SW480 (cell line): ENCODE results near the gene IGFN1.
A peak's percentile ranks its signal among the peaks of the same experiment; 100 is the strongest.

Experiments used
- DNase-seq: peaks from one replicate; pipeline ENCODE4 v3.0.0-alpha.2; 2016; ENCODE audit warnings: low spot score

The IGFN1 gene

DNA sequence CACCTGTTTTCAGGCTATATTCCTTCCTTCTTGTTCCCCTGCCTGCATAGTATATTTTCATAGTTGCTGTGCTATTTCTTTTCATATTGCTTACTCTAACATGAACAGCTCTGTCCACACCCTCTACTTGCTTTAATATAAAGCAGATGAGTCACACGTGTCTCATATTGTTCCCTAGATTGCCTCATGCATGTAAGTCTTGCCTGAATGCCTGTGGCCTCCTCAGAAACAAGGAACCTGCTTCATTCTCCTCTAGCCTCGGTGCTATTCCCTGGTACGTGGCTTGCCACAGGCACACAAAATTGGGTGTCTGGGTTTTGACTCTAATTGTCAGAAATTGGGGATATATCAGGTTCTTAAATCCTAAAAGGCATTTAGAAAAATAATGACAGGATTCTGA is 76.2 kb downstream of the IGFN1 start:
- DNase-seq, result peak; percentile 94

DNA sequence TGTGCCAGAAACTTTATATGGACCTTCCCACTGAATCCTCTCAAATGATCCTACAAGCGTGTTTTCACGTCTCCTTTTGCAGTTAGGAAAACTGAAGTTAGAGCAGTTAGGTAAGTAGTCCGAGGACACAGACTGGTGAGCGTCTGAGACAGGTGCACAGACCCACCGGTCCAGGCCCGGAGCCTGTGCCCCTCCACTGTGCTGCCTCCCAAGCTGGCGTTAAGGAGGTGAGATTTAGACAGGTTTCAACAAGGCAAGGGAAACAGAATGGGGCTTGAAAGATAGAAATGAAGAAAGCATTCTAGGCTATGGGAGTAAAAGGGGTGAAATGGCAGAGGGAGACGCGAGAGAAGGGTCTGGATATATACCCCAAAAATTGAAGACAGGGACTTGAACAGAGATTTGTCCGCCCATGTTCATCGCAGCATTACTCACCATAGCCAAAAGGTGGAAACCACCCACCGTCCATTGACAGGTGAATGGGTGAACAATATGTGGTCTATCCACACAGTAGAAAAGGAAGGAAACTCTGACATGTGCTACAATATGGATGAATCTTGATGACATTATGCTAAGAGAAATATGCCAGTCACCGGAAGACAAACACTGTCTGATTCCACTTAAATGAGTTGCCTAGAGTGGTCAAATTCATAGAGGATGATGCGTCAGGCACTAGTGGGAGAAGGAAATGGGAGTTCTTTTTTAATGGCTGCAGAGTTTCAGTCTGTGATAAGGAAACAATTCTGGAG is 77.0 kb downstream of the IGFN1 start:
- DNase-seq, result peak; percentile 37

DNA sequence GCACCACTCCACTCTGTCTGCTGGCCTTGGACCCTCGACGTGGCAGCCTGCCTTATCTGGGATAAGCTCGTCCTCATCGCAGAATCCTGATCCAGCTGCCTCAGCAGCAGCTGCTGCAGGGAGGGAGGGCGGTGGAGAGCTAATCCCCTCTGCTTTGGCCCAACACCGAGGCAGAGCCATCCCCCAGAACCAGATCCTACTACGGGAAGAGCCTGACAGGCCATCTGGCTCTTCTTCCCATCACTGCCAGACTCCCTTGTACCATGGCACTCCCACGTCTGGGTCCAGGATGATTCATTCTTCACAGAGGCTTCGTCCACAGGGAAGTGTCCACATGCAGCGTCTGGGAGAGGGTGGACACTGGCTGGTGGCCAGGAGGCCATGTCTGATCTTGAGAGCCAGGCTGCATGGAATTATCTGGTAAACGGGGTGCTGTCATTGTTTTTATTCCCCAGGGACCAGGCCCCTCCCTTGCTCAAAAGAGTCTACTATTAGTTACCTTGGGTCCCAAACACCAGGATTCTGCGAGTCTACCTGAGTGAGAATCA is 78.1 kb downstream of the IGFN1 start:
- DNase-seq, result no peak

GRCh38 chr1:201269281-201269680 is 78.7 kb downstream of the IGFN1 start:
- DNase-seq, result no peak

DNA sequence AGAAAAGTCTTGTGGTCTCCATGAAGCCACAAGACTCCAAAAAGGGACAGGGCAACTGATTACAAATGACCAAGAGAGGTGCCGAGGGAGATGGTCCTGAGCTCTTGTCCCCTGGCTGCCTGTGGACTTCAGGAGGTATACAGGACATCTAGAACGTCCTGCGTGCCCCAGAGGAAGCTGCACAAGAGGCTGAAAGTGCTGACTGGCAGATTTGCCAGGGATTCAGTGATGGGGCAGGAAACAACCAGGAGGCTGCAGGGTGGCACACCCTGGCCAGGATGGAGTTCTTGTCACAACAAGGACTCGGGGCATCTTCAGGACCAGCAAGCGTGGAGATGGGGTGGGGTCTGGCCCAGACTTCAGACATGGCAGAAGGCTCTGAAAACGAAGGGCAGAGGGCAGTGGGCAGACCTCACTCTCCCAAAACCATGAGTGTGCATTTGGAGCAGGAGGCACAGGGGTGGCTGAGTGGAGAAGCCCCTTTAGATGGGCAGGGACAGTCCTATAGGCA is 79.3 kb downstream of the IGFN1 start:
- DNase-seq, result no peak

- no peak for DNase-seq
Observed at GRCh38 chr1:201270616-201271390, 80.2 kb downstream of the IGFN1 start.

GRCh38 chr1:201272799-201273198 is 82.2 kb downstream of the IGFN1 start:
- no peak for DNase-seq

GRCh38 chr1:201274616-201275252 is 84.1 kb downstream of the IGFN1 start:
- no peak for DNase-seq

- peak; percentile 89 for DNase-seq
Observed at GRCh38 chr1:201275253-201275666, 84.6 kb downstream of the IGFN1 start.

- DNase-seq, result no peak
Observed at GRCh38 chr1:201276891-201277290, 86.3 kb downstream of the IGFN1 start.

DNA sequence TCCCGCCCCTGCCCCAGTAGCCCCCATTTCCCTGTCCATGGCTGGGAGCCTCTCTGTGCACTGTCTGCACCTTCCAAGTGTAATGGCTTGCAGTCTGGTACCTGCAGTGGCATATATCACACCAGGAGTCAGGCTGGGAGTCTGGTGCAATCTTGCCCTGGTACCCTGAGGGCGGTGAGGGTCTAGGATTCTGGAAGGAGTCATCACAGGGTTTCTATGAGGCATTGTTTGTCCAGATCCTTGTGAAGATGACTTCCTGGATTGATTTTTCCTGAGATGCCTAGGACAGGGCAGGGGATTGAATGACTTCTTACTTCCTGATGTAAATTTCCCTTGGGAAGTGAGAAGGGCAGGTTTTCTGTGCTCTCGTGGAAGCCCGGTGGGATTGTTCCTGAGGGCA is 86.8 kb downstream of the IGFN1 start:
- no peak for DNase-seq
